ENCODE data around the gene FDX2.

GRCh38 chr19:10305139-10305806, 10.5 kb downstream of the FDX2 start:
- TF ChIP-seq FOXJ3 (CRISPR knock-in tag; IDR thresholded peaks at IDR 0.05; ENCODE audit: borderline replicate concordance) (no peak), CTCF (IDR thresholded peaks at IDR 0.05) (no peak), CREB1 (CRISPR knock-in tag; IDR thresholded peaks at IDR 0.05) (no peak), ATF3 (CRISPR knock-in tag; conservative IDR thresholded peaks at IDR 0.05) (no peak), JAZF1 (CRISPR knock-in tag; IDR thresholded peaks at IDR 0.05) (no peak)
- TF ChIP-seq, protein P1, sequence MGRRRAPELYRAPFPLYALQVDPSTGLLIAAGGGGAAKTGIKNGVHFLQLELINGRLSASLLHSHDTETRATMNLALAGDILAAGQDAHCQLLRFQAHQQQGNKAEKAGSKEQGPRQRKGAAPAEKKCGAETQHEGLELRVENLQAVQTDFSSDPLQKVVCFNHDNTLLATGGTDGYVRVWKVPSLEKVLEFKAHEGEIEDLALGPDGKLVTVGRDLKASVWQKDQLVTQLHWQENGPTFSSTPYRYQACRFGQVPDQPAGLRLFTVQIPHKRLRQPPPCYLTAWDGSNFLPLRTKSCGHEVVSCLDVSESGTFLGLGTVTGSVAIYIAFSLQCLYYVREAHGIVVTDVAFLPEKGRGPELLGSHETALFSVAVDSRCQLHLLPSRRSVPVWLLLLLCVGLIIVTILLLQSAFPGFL (CRISPR knock-in tag; IDR thresholded peaks at IDR 0.05; ENCODE audit: borderline replicate concordance) = no peak
- TF ChIP-seq, protein P2, sequence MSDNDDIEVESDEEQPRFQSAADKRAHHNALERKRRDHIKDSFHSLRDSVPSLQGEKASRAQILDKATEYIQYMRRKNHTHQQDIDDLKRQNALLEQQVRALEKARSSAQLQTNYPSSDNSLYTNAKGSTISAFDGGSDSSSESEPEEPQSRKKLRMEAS (CRISPR knock-in tag; IDR thresholded peaks at IDR 0.05) = no peak

Data from WTC11 (cell line).